Measurements from ENCODE around the gene CLEC16A. TPM values are rescaled to one million over a fixed set of nuclear protein-coding genes. Genes with fewer than 3 reads are reported as not detected.

Gene CLEC16A
- total RNA-seq, 4 donors from 2014 or later: 38.2 to 153 (median 92.7) TPM

GRCh38 chr16:11057711-11058345 is 113.5 kb downstream of the CLEC16A start:
- Histone ChIP-seq H3K4me1 (peaks cover 0 to 8% (median 0%) of the 10 kb centered on the region in 4 donors), H3K36me3 (peaks cover 0 to 10% (median 0%) of the 10 kb centered on the region in 4 donors), H3K27me3 (no peaks in the 10 kb centered on the region), H3K4me3 (no peak overlapping the region), H3K9me3 (no peaks in the 10 kb centered on the region), H3K27ac (no peak overlapping the region)
- no peak for DNase-seq
- intact Hi-C loops (cut with DNase I; ENCODE audit: low total_unique reads) (no loop called here), in situ Hi-C loops (cut with MboI; ENCODE audit: low pct_ligation_motif_present in 1 of 4, low pct_unique_long_range_greater_than_20kb in 1 of 4, low sequenced_read_pairs in 3 of 4) (no loop called here)
- WGBS, 2 donors (ENCODE audit: low coverage in 1 of 2): 83 to 100% methylated on average over 5 to 9 of the region's 9 CpGs
- TF ChIP-seq CTCF (IDR thresholded peaks at IDR 0.05) (no peak), POLR2A (IDR thresholded peaks at IDR 0.05) (no peak), EP300 (IDR thresholded peaks at IDR 0.05; ENCODE audit: low read depth) (no peak), POLR2AphosphoS5 (IDR thresholded peaks at IDR 0.05) (no peak)

GRCh38 chr16:11058832-11059231 is 114.5 kb downstream of the CLEC16A start:
- peaks cover 0 to 8% (median 0%) of the 10 kb centered on the region in 4 donors for H3K4me1 ChIP-seq

GRCh38 chr16:11059588-11059987 is 115.2 kb downstream of the CLEC16A start:
- Histone ChIP-seq H3K4me3 (no peak overlapping the region), H3K36me3 (peaks cover 0 to 10% (median 0%) of the 10 kb centered on the region in 4 donors), H3K4me1 (peaks cover 0 to 8% (median 0%) of the 10 kb centered on the region in 4 donors), H3K9me3 (no peaks in the 10 kb centered on the region), H3K27ac (no peak overlapping the region), H3K27me3 (no peaks in the 10 kb centered on the region)
- WGBS, 2 donors (ENCODE audit: low coverage in 1 of 2): 100% methylated on average over 2 to 4 of the region's 4 CpGs
- DNase-seq: no peak
- TF ChIP-seq POLR2A (IDR thresholded peaks at IDR 0.05): no peak
- intact Hi-C loops (cut with DNase I; ENCODE audit: low total_unique reads) (no loop called here), in situ Hi-C loops (cut with MboI; ENCODE audit: low pct_ligation_motif_present in 1 of 4, low pct_unique_long_range_greater_than_20kb in 1 of 4, low sequenced_read_pairs in 3 of 4) (no loop called here)

More at GRCh38 chr16:11058832-11059231, 114.5 kb downstream of the CLEC16A start:
- no peak for DNase-seq
- no peak overlapping the region for H3K4me3 ChIP-seq
- no peak for TF ChIP-seq POLR2A (IDR thresholded peaks at IDR 0.05)
- no peak for TF ChIP-seq POLR2AphosphoS5 (IDR thresholded peaks at IDR 0.05)
- no peak for TF ChIP-seq CTCF (IDR thresholded peaks at IDR 0.05)
- TF ChIP-seq EP300 (IDR thresholded peaks at IDR 0.05; ENCODE audit: low read depth): no peak
- intact Hi-C loops (cut with DNase I; ENCODE audit: low total_unique reads): no loop called here
- H3K27ac ChIP-seq: no peak overlapping the region
- in situ Hi-C loops (cut with MboI; ENCODE audit: low pct_ligation_motif_present in 1 of 4, low pct_unique_long_range_greater_than_20kb in 1 of 4, low sequenced_read_pairs in 3 of 4): no loop called here
- H3K36me3 ChIP-seq: peaks cover 0 to 10% (median 0%) of the 10 kb centered on the region in 4 donors
- 69 to 70% methylated on average over 2 to 5 of the region's 5 CpGs for WGBS, 2 donors (ENCODE audit: low coverage in 1 of 2)
- no peaks in the 10 kb centered on the region for H3K9me3 ChIP-seq
- H3K27me3 ChIP-seq: no peaks in the 10 kb centered on the region

GRCh38 chr16:11060364-11060763 is 116.0 kb downstream of the CLEC16A start:
- H3K36me3 ChIP-seq: peaks cover 0 to 10% (median 0%) of the 10 kb centered on the region in 4 donors
- no peak for DNase-seq

More at GRCh38 chr16:11060364-11060763, 116.0 kb downstream of the CLEC16A start:
- intact Hi-C loops (cut with DNase I; ENCODE audit: low total_unique reads): no loop called here
- no peak overlapping the region for H3K4me3 ChIP-seq
- TF ChIP-seq POLR2A (IDR thresholded peaks at IDR 0.05): no peak
- TF ChIP-seq CTCF (IDR thresholded peaks at IDR 0.05): no peak
- no peak for TF ChIP-seq EP300 (IDR thresholded peaks at IDR 0.05; ENCODE audit: low read depth)
- no peak for TF ChIP-seq POLR2AphosphoS5 (IDR thresholded peaks at IDR 0.05)
- H3K27ac ChIP-seq: no peak overlapping the region
- no peaks in the 10 kb centered on the region for H3K27me3 ChIP-seq
- WGBS, 2 donors (ENCODE audit: low coverage in 1 of 2): 96 to 100% methylated on average over 1 to 4 of the region's 4 CpGs
- no peaks in the 10 kb centered on the region for H3K9me3 ChIP-seq
- in situ Hi-C loops (cut with MboI; ENCODE audit: low pct_ligation_motif_present in 1 of 4, low pct_unique_long_range_greater_than_20kb in 1 of 4, low sequenced_read_pairs in 3 of 4): no loop called here
- peaks cover 0 to 8% (median 0%) of the 10 kb centered on the region in 4 donors for H3K4me1 ChIP-seq

All from transverse colon (tissue), 4 donors.